Measurements from ENCODE around the gene OR10A3.

DNA sequence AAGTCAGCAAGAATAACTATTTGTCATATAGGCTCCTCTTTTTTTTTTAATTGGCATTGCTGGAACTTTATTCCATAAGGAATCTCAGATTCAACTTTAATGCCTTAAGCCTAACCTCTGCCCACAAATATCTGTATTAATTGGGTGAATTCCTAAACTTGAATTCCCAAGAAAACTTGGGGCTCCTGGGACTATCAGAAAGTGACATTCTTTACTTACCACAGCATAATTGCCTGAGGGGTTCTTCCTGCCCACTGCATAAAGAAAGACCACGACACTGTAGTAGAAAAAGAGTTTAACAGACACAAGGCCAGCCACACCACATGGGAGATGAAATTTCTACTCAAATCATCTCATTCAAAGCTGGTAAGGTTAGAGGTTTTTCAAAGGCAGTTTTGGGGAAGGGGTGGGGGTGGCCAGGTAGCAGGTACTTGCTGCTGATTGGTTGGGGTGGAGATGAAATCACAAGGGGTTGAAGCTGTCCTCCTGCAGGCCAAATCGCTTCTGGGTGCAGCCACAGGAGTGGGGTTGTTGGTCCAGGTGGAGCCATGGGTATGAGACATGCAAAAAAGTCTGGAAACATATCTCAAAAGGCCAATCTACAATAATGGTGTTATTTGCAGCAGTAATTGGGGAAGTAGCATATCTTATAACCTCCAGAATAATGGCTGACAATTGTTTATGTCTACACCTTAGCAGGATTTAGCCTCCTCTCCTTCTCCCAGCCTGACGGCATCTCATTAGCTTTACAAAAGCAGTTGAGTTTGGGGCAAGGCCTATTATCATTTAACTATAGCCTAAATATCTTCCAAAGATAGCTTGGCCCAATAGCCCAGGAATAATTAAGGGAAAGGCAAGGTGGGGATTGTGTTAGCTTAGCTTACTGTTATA, 28.5 kb upstream of the OR10A3 start:
- TF ChIP-seq, protein P1, sequence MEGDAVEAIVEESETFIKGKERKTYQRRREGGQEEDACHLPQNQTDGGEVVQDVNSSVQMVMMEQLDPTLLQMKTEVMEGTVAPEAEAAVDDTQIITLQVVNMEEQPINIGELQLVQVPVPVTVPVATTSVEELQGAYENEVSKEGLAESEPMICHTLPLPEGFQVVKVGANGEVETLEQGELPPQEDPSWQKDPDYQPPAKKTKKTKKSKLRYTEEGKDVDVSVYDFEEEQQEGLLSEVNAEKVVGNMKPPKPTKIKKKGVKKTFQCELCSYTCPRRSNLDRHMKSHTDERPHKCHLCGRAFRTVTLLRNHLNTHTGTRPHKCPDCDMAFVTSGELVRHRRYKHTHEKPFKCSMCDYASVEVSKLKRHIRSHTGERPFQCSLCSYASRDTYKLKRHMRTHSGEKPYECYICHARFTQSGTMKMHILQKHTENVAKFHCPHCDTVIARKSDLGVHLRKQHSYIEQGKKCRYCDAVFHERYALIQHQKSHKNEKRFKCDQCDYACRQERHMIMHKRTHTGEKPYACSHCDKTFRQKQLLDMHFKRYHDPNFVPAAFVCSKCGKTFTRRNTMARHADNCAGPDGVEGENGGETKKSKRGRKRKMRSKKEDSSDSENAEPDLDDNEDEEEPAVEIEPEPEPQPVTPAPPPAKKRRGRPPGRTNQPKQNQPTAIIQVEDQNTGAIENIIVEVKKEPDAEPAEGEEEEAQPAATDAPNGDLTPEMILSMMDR (IDR thresholded peaks at IDR 0.05): no peak
- TF ChIP-seq EZH2 (IDR thresholded peaks at IDR 0.05) (no peak), EZH2phosphoT487 (IDR thresholded peaks at IDR 0.05) (no peak)
